ENCODE results near the gene TMEM131. TPM values are rescaled to one million over a fixed set of nuclear protein-coding genes. Genes with fewer than 3 reads are reported as not detected.

The TMEM131 gene
- total RNA-seq, 1 experiment from 2014 or later = 28.9 TPM

DNA sequence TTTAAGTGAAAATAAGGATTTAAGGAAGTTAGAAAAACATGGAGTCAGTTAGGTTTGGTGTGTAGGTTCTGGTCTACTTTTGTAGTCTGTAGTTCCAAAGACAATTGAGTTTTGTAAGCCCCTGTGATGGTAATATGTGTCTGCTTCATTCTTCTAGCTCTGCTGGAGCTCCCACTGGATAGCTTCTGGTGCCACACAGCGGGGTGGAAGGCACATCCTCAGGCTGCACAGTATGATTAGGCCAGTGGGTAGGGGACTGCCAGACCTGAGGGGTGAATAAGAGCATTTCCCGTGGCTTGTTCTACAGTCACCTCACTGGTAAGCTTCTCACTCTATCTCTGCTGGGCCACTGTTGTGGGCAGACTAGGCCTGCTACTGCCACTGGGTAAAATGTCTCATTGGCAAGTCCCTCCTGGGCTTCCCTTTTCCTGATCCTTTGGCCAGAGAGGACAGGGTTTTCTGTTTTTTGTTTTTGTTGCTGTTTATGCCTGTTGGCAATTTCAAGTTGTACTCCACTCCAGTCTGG, 44.5 kb downstream of the TMEM131 start:
- Histone ChIP-seq H3K27ac (ENCODE audit: low read depth, low read length, poor library complexity, severe bottlenecking) (no peak overlapping the region), H3K4me1 (ENCODE audit: insufficient read depth, low read length, poor library complexity, severe bottlenecking) (no peaks in the 10 kb centered on the region), H3K36me3 (ENCODE audit: insufficient read depth, low read length, poor library complexity, severe bottlenecking) (no peaks in the 10 kb centered on the region), H3K4me3 (ENCODE audit: low read depth, low read length, poor library complexity, severe bottlenecking) (no peak overlapping the region), H3K27me3 (replicated peaks; ENCODE audit: insufficient read depth, low read depth, low read length, poor library complexity) (no peaks in the 10 kb centered on the region), H3K9me3 (ENCODE audit: low read depth, low read length, poor library complexity, severe bottlenecking) (no peaks in the 10 kb centered on the region)
- no peak for DNase-seq (ENCODE audit: low spot score)
- no TSS peak for BruUV-seq (replicated peaks)
- no peak for TF ChIP-seq EZH2 (IDR thresholded peaks at IDR 0.05; ENCODE audit: borderline replicate concordance, low read depth, low read length, poor library complexity, severe bottlenecking)
- TF ChIP-seq, protein P1, sequence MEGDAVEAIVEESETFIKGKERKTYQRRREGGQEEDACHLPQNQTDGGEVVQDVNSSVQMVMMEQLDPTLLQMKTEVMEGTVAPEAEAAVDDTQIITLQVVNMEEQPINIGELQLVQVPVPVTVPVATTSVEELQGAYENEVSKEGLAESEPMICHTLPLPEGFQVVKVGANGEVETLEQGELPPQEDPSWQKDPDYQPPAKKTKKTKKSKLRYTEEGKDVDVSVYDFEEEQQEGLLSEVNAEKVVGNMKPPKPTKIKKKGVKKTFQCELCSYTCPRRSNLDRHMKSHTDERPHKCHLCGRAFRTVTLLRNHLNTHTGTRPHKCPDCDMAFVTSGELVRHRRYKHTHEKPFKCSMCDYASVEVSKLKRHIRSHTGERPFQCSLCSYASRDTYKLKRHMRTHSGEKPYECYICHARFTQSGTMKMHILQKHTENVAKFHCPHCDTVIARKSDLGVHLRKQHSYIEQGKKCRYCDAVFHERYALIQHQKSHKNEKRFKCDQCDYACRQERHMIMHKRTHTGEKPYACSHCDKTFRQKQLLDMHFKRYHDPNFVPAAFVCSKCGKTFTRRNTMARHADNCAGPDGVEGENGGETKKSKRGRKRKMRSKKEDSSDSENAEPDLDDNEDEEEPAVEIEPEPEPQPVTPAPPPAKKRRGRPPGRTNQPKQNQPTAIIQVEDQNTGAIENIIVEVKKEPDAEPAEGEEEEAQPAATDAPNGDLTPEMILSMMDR (conservative IDR thresholded peaks at IDR 0.05; ENCODE audit: low read depth, low read length) = no peak
- intact Hi-C loops (cut with micrococcal nuclease; ENCODE audit: unreplicated experiment) = no loop called here
- ChIA-PET POLR2A (ENCODE audit: low non-redundant PET) (no interaction called here), CTCF (no interaction called here)

DNA sequence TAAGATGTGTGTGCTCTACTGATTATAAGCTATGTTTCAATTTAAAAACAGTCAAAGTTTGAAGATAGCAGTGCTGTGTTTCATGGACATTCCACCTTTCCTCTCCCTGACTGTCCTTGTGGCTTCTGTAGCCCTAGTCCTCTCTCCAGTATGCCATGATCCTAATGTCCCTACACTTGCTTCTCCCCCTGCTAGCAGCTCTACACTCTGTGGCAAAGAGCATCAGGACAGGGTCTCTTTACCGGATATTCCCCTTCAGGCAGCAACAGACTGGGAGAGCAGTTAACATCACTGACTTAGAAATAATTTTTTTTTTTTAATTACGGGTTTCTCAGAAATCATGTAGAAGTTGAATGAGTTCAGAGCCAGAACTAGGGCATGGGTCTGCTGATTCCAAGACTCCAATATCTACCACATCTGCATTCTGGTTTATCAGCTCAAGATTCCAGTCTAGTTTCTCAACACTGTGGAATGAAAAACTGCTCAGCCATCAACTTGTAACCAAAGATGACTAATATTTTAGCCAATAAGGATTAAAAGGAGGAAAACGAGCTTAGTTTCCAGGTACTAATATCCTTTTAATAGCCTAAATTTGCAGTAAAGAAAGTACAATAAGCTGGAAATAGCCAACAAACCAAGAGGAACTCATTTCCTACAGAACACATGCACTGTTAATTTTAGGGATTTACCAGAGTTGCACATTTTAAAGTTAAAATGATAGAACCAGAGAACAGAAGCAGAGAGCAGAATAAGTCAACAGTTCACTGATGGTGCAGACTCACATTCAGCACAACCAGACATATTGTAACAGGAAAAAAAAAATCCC, 45.2 kb downstream of the TMEM131 start:
- Histone ChIP-seq H3K27ac (ENCODE audit: low read depth, low read length, poor library complexity, severe bottlenecking) (no peak overlapping the region), H3K4me1 (ENCODE audit: insufficient read depth, low read length, poor library complexity, severe bottlenecking) (no peaks in the 10 kb centered on the region), H3K9me3 (ENCODE audit: low read depth, low read length, poor library complexity, severe bottlenecking) (no peaks in the 10 kb centered on the region), H3K36me3 (ENCODE audit: insufficient read depth, low read length, poor library complexity, severe bottlenecking) (no peaks in the 10 kb centered on the region), H3K4me3 (ENCODE audit: low read depth, low read length, poor library complexity, severe bottlenecking) (no peak overlapping the region), H3K27me3 (replicated peaks; ENCODE audit: insufficient read depth, low read depth, low read length, poor library complexity) (no peaks in the 10 kb centered on the region)
- TF ChIP-seq EZH2 (IDR thresholded peaks at IDR 0.05; ENCODE audit: borderline replicate concordance, low read depth, low read length, poor library complexity, severe bottlenecking) = no peak
- TF ChIP-seq, protein P1 (conservative IDR thresholded peaks at IDR 0.05; ENCODE audit: low read depth, low read length) = no peak
- DNase-seq (ENCODE audit: low spot score) = no peak
- ChIA-PET POLR2A (ENCODE audit: low non-redundant PET) (no interaction called here), CTCF (no interaction called here)
- no TSS peak for BruUV-seq (replicated peaks)
- intact Hi-C loops (cut with micrococcal nuclease; ENCODE audit: unreplicated experiment) = no loop called here

DNA sequence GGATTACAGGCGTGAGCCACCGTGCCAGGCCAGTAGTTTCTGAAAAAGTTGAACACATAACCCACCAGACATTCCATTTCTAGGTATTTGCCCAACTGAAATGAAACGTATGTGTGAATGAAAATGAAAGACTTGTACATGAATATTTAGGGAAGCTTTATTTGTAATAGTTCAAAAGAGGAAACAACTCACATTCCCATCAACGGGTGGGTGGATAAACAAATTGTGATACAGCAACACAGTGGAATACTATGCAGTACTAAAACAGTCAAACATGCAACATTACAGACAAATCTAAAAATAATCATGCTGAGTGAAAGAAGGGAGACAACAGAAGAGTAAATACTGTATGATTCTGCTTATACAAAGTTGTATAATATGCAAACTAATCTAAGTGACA, 46.8 kb downstream of the TMEM131 start:
- H3K27ac ChIP-seq (ENCODE audit: low read depth, low read length, poor library complexity, severe bottlenecking) = no peak overlapping the region
- H3K4me1 ChIP-seq (ENCODE audit: insufficient read depth, low read length, poor library complexity, severe bottlenecking) = no peaks in the 10 kb centered on the region
- POLR2A ChIA-PET (ENCODE audit: low non-redundant PET) = no interaction called here
- no TSS peak for BruUV-seq (replicated peaks)
- no peaks in the 10 kb centered on the region for H3K36me3 ChIP-seq (ENCODE audit: insufficient read depth, low read length, poor library complexity, severe bottlenecking)
- no peak overlapping the region for H3K4me3 ChIP-seq (ENCODE audit: low read depth, low read length, poor library complexity, severe bottlenecking)
- no peak for DNase-seq (ENCODE audit: low spot score)
- H3K27me3 ChIP-seq (replicated peaks; ENCODE audit: insufficient read depth, low read depth, low read length, poor library complexity) = no peaks in the 10 kb centered on the region
- intact Hi-C loops (cut with micrococcal nuclease; ENCODE audit: unreplicated experiment) = no loop called here
- no peaks in the 10 kb centered on the region for H3K9me3 ChIP-seq (ENCODE audit: low read depth, low read length, poor library complexity, severe bottlenecking)
- CTCF ChIA-PET = no interaction called here
- TF ChIP-seq EZH2 (IDR thresholded peaks at IDR 0.05; ENCODE audit: borderline replicate concordance, low read depth, low read length, poor library complexity, severe bottlenecking) = no peak
- TF ChIP-seq, protein P1 (conservative IDR thresholded peaks at IDR 0.05; ENCODE audit: low read depth, low read length) = no peak
